ENCODE data around the gene FREM3. TPM values are rescaled to one million over a fixed set of nuclear protein-coding genes. Genes with fewer than 3 reads are reported as not detected.

Gene FREM3
- total RNA-seq, 2 experiments from 2014 or later = not detected

GRCh38 chr4:143616771-143617170 is 83.7 kb downstream of the FREM3 start:
- peaks cover 6% of the 10 kb centered on the region for H3K4me1 Mint-ChIP-seq (ENCODE audit: low read depth)
- DNase-seq (peak; percentile 39), ATAC-seq (peak; percentile 44)
- H3K27ac Mint-ChIP-seq = no peak overlapping the region
- no peaks in the 10 kb centered on the region for H3K36me3 Mint-ChIP-seq (ENCODE audit: low read depth)
- ChIA-PET POLR2A (no interaction called here), CTCF (no interaction called here)
- peaks cover 28% of the 10 kb centered on the region for H3K27me3 Mint-ChIP-seq (ENCODE audit: low read depth)
- no peak overlapping the region for H3K4me3 Mint-ChIP-seq
- peaks cover 4% of the 10 kb centered on the region for H3K9me3 Mint-ChIP-seq (ENCODE audit: insufficient read depth)

GRCh38 chr4:143609492-143609891 is 91.0 kb downstream of the FREM3 start:
- ChIA-PET POLR2A (no interaction called here), CTCF (no interaction called here)
- ATAC-seq (no peak), DNase-seq (no peak)
- Mint-ChIP-seq H3K4me1 (ENCODE audit: low read depth) (no peaks in the 10 kb centered on the region), H3K4me3 (no peak overlapping the region), H3K36me3 (ENCODE audit: low read depth) (no peaks in the 10 kb centered on the region), H3K27me3 (ENCODE audit: low read depth) (peaks cover 11% of the 10 kb centered on the region), H3K27ac (no peak overlapping the region), H3K9me3 (ENCODE audit: insufficient read depth) (no peaks in the 10 kb centered on the region)

GRCh38 chr4:143606480-143606879 is 94.0 kb downstream of the FREM3 start:
- ATAC-seq (no peak), DNase-seq (no peak)
- Mint-ChIP-seq H3K36me3 (ENCODE audit: low read depth) (no peaks in the 10 kb centered on the region), H3K4me1 (ENCODE audit: low read depth) (no peaks in the 10 kb centered on the region), H3K27ac (no peak overlapping the region), H3K9me3 (ENCODE audit: insufficient read depth) (no peaks in the 10 kb centered on the region), H3K4me3 (no peak overlapping the region), H3K27me3 (ENCODE audit: low read depth) (peaks cover 3% of the 10 kb centered on the region)
- ChIA-PET POLR2A (no interaction called here), CTCF (no interaction called here)

- Mint-ChIP-seq H3K4me3 (no peak overlapping the region), H3K9me3 (ENCODE audit: insufficient read depth) (no peaks in the 10 kb centered on the region)
- ATAC-seq = no peak
Observed at GRCh38 chr4:143599827-143600226, 100.6 kb downstream of the FREM3 start.

GRCh38 chr4:143598816-143599215 is 101.7 kb downstream of the FREM3 start:
- CTCF ChIA-PET = no interaction called here
- Mint-ChIP-seq H3K27me3 (ENCODE audit: low read depth) (peaks cover 7% of the 10 kb centered on the region), H3K4me1 (ENCODE audit: low read depth) (no peaks in the 10 kb centered on the region), H3K9me3 (ENCODE audit: insufficient read depth) (peaks cover 4% of the 10 kb centered on the region), H3K27ac (no peak overlapping the region), H3K4me3 (no peak overlapping the region), H3K36me3 (ENCODE audit: low read depth) (no peaks in the 10 kb centered on the region)
- POLR2A ChIA-PET = no interaction called here
- ATAC-seq (no peak), DNase-seq (no peak)

More at GRCh38 chr4:143599827-143600226, 100.6 kb downstream of the FREM3 start:
- DNase-seq = no peak
- H3K4me1 Mint-ChIP-seq (ENCODE audit: low read depth) = no peaks in the 10 kb centered on the region
- H3K27me3 Mint-ChIP-seq (ENCODE audit: low read depth) = peaks cover 7% of the 10 kb centered on the region
- POLR2A ChIA-PET = no interaction called here
- CTCF ChIA-PET = no interaction called here
- no peak overlapping the region for H3K27ac Mint-ChIP-seq
- no peaks in the 10 kb centered on the region for H3K36me3 Mint-ChIP-seq (ENCODE audit: low read depth)

- Mint-ChIP-seq H3K9me3 (ENCODE audit: insufficient read depth) (peaks cover 4% of the 10 kb centered on the region), H3K27me3 (ENCODE audit: low read depth) (peaks cover 7% of the 10 kb centered on the region), H3K36me3 (ENCODE audit: low read depth) (no peaks in the 10 kb centered on the region), H3K4me1 (ENCODE audit: low read depth) (no peaks in the 10 kb centered on the region), H3K4me3 (no peak overlapping the region), H3K27ac (no peak overlapping the region)
- ChIA-PET CTCF (no interaction called here), POLR2A (no interaction called here)
- DNase-seq (no peak), ATAC-seq (no peak)
Observed at GRCh38 chr4:143597276-143597675, 103.2 kb downstream of the FREM3 start.

- Mint-ChIP-seq H3K9me3 (ENCODE audit: insufficient read depth) (peaks cover 5% of the 10 kb centered on the region), H3K4me1 (ENCODE audit: low read depth) (no peaks in the 10 kb centered on the region), H3K27ac (no peak overlapping the region), H3K27me3 (ENCODE audit: low read depth) (no peaks in the 10 kb centered on the region), H3K4me3 (no peak overlapping the region), H3K36me3 (ENCODE audit: low read depth) (no peaks in the 10 kb centered on the region)
- ChIA-PET CTCF (no interaction called here), POLR2A (no interaction called here)
- no peak for DNase-seq
- ATAC-seq = no peak
Observed at GRCh38 chr4:143587703-143588102, 112.8 kb downstream of the FREM3 start.

- Mint-ChIP-seq H3K9me3 (ENCODE audit: insufficient read depth) (peaks cover 9% of the 10 kb centered on the region), H3K27me3 (ENCODE audit: low read depth) (no peaks in the 10 kb centered on the region), H3K27ac (no peak overlapping the region), H3K4me1 (ENCODE audit: low read depth) (no peaks in the 10 kb centered on the region), H3K36me3 (ENCODE audit: low read depth) (no peaks in the 10 kb centered on the region), H3K4me3 (no peak overlapping the region)
- DNase-seq = no peak
- ChIA-PET CTCF (no interaction called here), POLR2A (no interaction called here)
- ATAC-seq = no peak
Observed at GRCh38 chr4:143586080-143586479, 114.4 kb downstream of the FREM3 start.

GRCh38 chr4:143585548-143585947 is 114.9 kb downstream of the FREM3 start:
- Mint-ChIP-seq H3K27ac (no peak overlapping the region), H3K36me3 (ENCODE audit: low read depth) (no peaks in the 10 kb centered on the region), H3K4me3 (no peak overlapping the region), H3K4me1 (ENCODE audit: low read depth) (no peaks in the 10 kb centered on the region), H3K9me3 (ENCODE audit: insufficient read depth) (peaks cover 9% of the 10 kb centered on the region), H3K27me3 (ENCODE audit: low read depth) (no peaks in the 10 kb centered on the region)
- DNase-seq = no peak
- ChIA-PET POLR2A (no interaction called here), CTCF (no interaction called here)
- no peak for ATAC-seq

GRCh38 chr4:143581331-143581946 is 119.0 kb downstream of the FREM3 start:
- Mint-ChIP-seq H3K9me3 (ENCODE audit: insufficient read depth) (peaks cover 9% of the 10 kb centered on the region), H3K4me1 (ENCODE audit: low read depth) (no peaks in the 10 kb centered on the region), H3K36me3 (ENCODE audit: low read depth) (no peaks in the 10 kb centered on the region), H3K4me3 (no peak overlapping the region), H3K27me3 (ENCODE audit: low read depth) (no peaks in the 10 kb centered on the region), H3K27ac (no peak overlapping the region)
- CTCF ChIA-PET = no interaction called here
- no peak for ATAC-seq
- DNase-seq = no peak
- POLR2A ChIA-PET = no interaction called here

GRCh38 chr4:143575331-143575730 is 125.1 kb downstream of the FREM3 start:
- H3K4me1 Mint-ChIP-seq (ENCODE audit: low read depth) = no peaks in the 10 kb centered on the region
- no peak overlapping the region for H3K27ac Mint-ChIP-seq
- H3K9me3 Mint-ChIP-seq (ENCODE audit: insufficient read depth) = no peaks in the 10 kb centered on the region
- H3K36me3 Mint-ChIP-seq (ENCODE audit: low read depth) = no peaks in the 10 kb centered on the region
- DNase-seq (no peak), ATAC-seq (no peak)
- ChIA-PET CTCF (interaction anchor here (2.0 kb wide), 1 partner anchor 16 kb away, joined by 4 read pairs; no protein-coding TSS in a partner anchor), POLR2A (no interaction called here)
- H3K4me3 Mint-ChIP-seq = no peak overlapping the region
- no peaks in the 10 kb centered on the region for H3K27me3 Mint-ChIP-seq (ENCODE audit: low read depth)

GRCh38 chr4:143564472-143564871 is 136.0 kb downstream of the FREM3 start:
- no peak for ATAC-seq
- Mint-ChIP-seq H3K4me1 (ENCODE audit: low read depth) (peaks cover 7% of the 10 kb centered on the region), H3K9me3 (ENCODE audit: insufficient read depth) (no peaks in the 10 kb centered on the region), H3K36me3 (ENCODE audit: low read depth) (peaks cover 3% of the 10 kb centered on the region), H3K27me3 (ENCODE audit: low read depth) (no peaks in the 10 kb centered on the region), H3K4me3 (no peak overlapping the region), H3K27ac (no peak overlapping the region)
- ChIA-PET CTCF (no interaction called here), POLR2A (no interaction called here)
- no peak for DNase-seq

- H3K9me3 Mint-ChIP-seq (ENCODE audit: insufficient read depth) = no peaks in the 10 kb centered on the region
- H3K36me3 Mint-ChIP-seq (ENCODE audit: low read depth) = peaks cover 9% of the 10 kb centered on the region
- ChIA-PET POLR2A (no interaction called here), CTCF (interaction anchor here (0.9 to 2.4 kb wide), 7 partner anchors 8 to 82 kb away, joined by 3 to 16 read pairs (median 6); no protein-coding TSS in a partner anchor)
- H3K4me3 Mint-ChIP-seq = peak overlapping the region; percentile 82
- H3K4me1 Mint-ChIP-seq (ENCODE audit: low read depth) = peaks cover 24% of the 10 kb centered on the region
- H3K27ac Mint-ChIP-seq = peak overlapping the region; percentile 87
- ATAC-seq = peak; percentile 6
- no peak for DNase-seq
- no peaks in the 10 kb centered on the region for H3K27me3 Mint-ChIP-seq (ENCODE audit: low read depth)
Observed at GRCh38 chr4:143559757-143560147, 140.7 kb downstream of the FREM3 start.

All from activated CD8-positive, alpha-beta T cell treated with anti-CD3 and anti-CD28 coated beads, Interleukin-2, amount 10 ng/mL, durations not matched to agents 7 days and 5 days (primary cell).